SIG-M5 treated with dmso at 0.1 percent for 504 hours (cell line): Measurements from ENCODE around the gene KLLN.
"Not testable (repeated sequence)": the region's sequence is repeated elsewhere in the genome, so short reads cannot be mapped to it uniquely, and the experiment has no call there.

Experiments used
- DNase-seq: peaks from one replicate; lab custom pipeline; 2025; ENCODE audit not compliant: unreplicated experiment; lab: John Stamatoyannopoulos, UW

The KLLN gene

GRCh38 chr10:87843714-87844113, 19.6 kb downstream of the KLLN start:
- DNase-seq, result no peak

- DNase-seq, result peak; percentile 70
These were observed 20.4 kb downstream of the KLLN start for GRCh38 chr10:87842776-87843497.

DNA sequence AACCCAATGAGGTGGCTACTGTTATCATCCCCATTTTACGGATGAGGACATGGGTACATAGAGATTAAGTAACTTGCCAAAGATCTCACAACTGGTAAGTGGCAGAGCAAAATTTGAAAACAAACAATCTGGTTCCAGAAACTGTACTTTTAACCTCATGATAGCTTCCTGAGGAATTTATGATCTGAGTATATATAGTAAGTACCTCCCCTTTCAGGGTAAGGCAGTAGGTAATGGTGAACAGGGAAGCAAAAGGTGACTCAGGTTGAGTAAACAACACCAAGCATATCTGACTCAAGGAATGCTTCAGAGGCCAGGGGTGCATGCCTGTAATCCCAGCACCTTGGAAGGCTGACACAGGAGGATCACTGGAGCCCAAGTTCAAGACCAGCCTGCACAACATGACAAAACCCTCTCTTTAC, 21.1 kb downstream of the KLLN start:
- DNase-seq, result peak; percentile 21

DNA sequence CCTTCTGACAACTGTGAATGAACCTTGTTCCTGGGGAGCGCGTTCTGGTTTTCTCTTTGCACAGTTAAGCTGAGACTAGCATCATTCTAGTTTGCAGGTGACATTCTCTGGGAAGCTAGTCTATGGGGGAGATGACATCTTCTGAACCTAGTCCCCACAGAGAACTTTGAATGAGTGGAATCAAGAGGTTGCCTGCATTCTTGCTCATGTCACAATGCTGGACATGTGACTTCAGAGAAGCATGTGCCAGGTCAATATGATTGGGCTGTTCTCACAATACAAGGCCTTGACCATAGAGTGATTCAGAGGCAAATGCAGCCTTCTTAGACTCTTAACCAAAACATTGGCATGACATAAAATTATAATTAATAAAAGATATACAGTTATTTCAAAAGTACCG, 22.1 kb downstream of the KLLN start:
- no peak for DNase-seq

- no peak for DNase-seq
These were observed 24.7 kb downstream of the KLLN start for GRCh38 chr10:87838650-87839049.

- peak; percentile 75 for DNase-seq
These were observed 25.9 kb downstream of the KLLN start for GRCh38 chr10:87837445-87837844.

DNA sequence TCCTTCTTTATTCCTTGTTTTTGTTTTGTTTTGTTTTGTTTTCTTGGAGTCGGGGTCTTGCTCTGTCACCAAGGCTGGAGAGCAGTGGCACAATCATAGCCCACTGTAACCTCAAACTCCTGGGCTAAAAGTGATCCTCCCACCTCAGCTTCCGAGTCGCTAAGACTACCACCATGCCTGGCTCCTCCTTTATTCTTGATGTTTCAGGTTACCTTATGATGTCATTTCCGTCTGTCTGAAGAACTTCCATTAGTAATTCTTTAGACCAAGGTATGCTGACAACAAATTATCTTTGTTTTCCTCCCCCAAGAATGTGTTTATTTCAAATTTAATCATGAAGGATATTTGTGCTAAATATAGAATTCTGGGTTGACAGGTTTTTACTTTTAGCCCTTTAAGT, 27.2 kb downstream of the KLLN start:
- DNase-seq, result no peak

- DNase-seq, result no peak
These were observed 33.2 kb downstream of the KLLN start for GRCh38 chr10:87829986-87830729.

DNA sequence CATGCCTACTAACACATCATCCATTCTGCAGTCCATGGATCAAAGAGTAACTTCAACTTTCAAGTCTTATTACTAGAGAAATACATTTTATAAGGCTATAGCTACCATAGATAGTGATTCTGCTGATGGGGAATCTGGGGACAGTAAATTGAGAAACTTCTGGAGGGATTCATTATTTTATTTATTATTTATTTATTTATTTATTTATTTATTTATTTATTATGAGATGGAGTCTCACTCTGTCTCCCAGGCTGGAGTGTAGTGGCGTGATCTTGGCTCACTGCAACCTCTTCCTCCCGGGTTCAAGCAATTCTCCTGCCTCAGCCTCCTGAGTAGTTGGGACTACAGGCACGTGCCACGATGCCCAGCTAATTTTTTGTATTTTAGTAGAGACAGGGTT, 34.3 kb downstream of the KLLN start:
- not testable (repeated sequence) for DNase-seq

DNA sequence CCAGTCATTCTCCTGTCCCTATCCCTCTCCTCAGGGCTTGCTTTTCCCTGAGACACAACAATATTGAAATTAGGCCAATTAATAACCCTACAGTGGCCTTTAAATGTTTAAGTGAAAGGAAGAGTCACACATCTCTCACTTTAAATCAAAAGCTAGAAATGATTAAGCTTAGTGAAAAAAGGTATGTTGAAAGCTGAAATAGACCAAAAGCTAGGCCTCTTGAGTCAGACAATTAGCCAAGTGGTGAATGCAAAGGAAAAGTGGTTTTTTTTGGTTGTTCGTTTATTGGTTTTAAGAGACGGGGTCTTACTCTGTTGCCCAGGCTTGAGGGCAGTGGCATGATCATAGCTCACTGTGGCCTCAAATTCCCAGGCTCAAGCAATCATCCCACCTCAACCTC, 35.7 kb downstream of the KLLN start:
- DNase-seq, result no peak

- DNase-seq, result no peak
These were observed 36.7 kb downstream of the KLLN start for GRCh38 chr10:87826653-87827052.

DNA sequence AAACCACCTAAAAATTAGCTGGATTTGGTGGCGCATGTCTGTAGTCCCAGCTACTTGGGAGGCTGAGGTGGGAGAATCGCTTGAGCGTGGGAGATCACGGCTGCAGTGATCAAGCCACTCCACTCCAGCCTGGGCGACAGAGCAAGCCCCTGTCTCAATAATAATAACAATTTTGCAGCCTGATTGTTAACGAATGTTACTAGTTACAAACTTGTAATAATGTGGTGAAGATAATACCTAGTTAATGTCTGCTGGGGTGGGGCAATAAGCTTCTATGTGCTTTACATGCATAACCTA, 44.1 kb downstream of the KLLN start:
- no peak for DNase-seq

DNA sequence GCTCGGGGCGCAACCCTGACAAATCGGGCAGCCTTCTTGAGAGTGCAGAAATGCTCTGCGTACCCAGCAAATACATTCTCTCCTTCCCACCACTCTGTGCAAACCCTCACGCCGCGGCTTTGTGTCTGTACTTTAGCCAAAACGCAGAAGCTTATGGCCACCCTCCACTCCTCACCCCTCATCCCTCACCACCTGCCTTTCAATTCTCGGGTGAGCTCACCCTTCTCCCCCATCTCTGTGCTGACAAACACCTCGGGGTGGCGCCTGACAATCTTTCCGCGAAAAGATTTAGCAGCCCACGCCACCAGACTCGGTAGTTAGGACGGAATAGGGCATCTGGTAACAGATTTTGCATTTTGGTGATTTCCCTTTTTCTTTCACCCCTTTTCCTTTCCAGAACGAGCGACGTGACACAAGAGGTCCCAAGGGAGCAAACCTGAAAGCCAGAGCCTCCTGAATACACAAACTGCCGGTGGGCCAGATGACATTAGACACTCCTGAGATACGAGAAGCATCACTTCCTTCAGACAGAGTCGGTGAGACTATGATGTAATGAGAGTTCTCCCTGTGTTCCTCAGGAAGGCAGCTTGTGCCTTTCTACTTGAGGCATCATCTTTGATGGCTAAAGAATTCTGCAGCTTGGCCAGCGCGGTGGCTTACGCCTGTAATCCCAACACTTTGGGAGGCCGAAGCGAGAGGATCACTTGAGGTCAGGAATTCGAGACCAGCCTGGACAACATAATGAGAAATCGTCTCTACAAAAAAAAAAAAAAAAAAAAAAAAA, 44.6 kb downstream of the KLLN start:
- DNase-seq, result peak; percentile 50

- peak; percentile 86 for DNase-seq
These were observed 45.5 kb downstream of the KLLN start, which contains the start of gene ATAD1 for GRCh38 chr10:87817609-87818504. Gene ATAD1 (minus strand): TSS chr10:87818226. CDS start chr10:87814599, 3,627 bp downstream.

DNA sequence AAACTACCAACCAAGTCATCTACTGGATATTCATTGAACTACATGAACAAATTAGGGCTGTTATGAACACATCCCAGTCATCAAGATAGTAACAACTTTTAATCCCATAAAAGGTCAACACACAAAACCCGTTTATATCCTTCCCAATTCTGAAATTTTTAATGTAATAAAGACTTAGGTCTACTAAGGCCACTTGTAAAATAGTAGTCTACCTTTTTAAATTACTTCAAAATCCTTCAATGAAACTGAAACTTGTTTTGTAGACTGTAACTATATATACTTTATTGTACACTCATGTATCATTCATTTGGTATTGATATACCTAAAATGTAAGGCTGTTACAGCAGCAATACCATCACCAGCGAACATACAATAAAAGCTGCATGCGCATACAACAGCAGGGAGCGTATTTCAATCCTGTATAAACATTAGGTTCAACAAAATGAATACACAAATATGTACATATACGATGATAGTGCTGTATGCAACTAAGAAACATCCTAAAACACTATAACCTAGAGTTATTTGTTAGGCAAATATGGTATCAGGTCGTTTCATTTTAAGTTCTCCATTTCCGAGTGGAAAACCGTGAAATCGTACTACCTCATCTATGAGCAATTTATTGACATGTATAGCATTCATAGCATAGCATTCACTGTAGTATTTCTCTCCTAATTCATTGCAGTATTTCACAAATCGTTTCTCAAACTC, 46.3 kb downstream of the KLLN start:
- DNase-seq, result peak; percentile 12

- peak; percentile 27 for DNase-seq
These were observed 47.0 kb downstream of the KLLN start for GRCh38 chr10:87816163-87816897.
